OCI-M2 (cell line): ENCODE results near the gene RBP2.
"Not testable (repeated sequence)": the region's sequence is repeated elsewhere in the genome, so short reads cannot be mapped to it uniquely, and the experiment has no call there.

Experiments
- DNase-seq: peaks from one replicate; lab custom pipeline; 2025; ENCODE audit not compliant: unreplicated experiment; lab: John Stamatoyannopoulos, UW

Gene RBP2

GRCh38 chr3:139444446-139444845 is 31.9 kb downstream of the RBP2 start:
- no peak for DNase-seq

GRCh38 chr3:139443186-139443585 is 33.1 kb downstream of the RBP2 start:
- DNase-seq = no peak

GRCh38 chr3:139441656-139442055 is 34.7 kb downstream of the RBP2 start:
- no peak for DNase-seq

- DNase-seq = no peak
These were observed 35.4 kb downstream of the RBP2 start for GRCh38 chr3:139440639-139441556.

- no peak for DNase-seq
These were observed 37.0 kb downstream of the RBP2 start for GRCh38 chr3:139439278-139439677.

GRCh38 chr3:139434764-139435307 is 41.5 kb downstream of the RBP2 start:
- no peak for DNase-seq

GRCh38 chr3:139434228-139434627 is 42.1 kb downstream of the RBP2 start:
- DNase-seq = no peak

GRCh38 chr3:139433089-139433488 is 43.2 kb downstream of the RBP2 start:
- DNase-seq = no peak

GRCh38 chr3:139430493-139430892 is 45.8 kb downstream of the RBP2 start:
- DNase-seq = no peak

GRCh38 chr3:139427283-139428060 is 48.8 kb downstream of the RBP2 start:
- peak; percentile 5 for DNase-seq

GRCh38 chr3:139425745-139426400 is 50.4 kb downstream of the RBP2 start:
- no peak for DNase-seq

GRCh38 chr3:139423232-139423631 is 53.1 kb downstream of the RBP2 start:
- DNase-seq = no peak

GRCh38 chr3:139421460-139421859 is 54.9 kb downstream of the RBP2 start:
- DNase-seq = no peak

GRCh38 chr3:139421040-139421439 is 55.3 kb downstream of the RBP2 start:
- no peak for DNase-seq

- no peak for DNase-seq
These were observed 58.2 kb downstream of the RBP2 start for GRCh38 chr3:139418144-139418543.

- DNase-seq = no peak
These were observed 60.0 kb downstream of the RBP2 start for GRCh38 chr3:139416275-139416674.

GRCh38 chr3:139414608-139415224 is 61.6 kb downstream of the RBP2 start:
- DNase-seq = no peak

GRCh38 chr3:139412891-139413290 is 63.4 kb downstream of the RBP2 start:
- DNase-seq = not testable (repeated sequence)
